Left lung (tissue), 10 donors: ENCODE results near the gene MRPS31. TPM values are rescaled to one million over a fixed set of nuclear protein-coding genes. Genes with fewer than 3 reads are reported as not detected.
"Not testable (repeated sequence)": the region's sequence is repeated elsewhere in the genome, so short reads cannot be mapped to it uniquely, and the experiment has no call there.

Source experiments
- ATAC-seq: fragments of 200-7000 bp; cut with Tn5 transposase; one replicate; pipeline ENCODE4 v1.9.1; 2020; ENCODE audit warnings: moderate library complexity
- DNase-seq, 4 donors: peaks; one replicate each; pipeline ENCODE4 v3.0.0-alpha.2; 2013 to 2020
- H3K27ac ChIP-seq, 2 donors: fragments of 200-600 bp; sonication (generic) in 1 of 2; one replicate each; pipeline versions ENCODE4 v1.5.0 to v1.8.0; 2020 to 2021
- H3K27me3 ChIP-seq, 2 donors: fragments of 200-600 bp; sonication (generic) in 1 of 2; one replicate each; pipeline versions ENCODE4 v1.5.0 to v1.8.0; 2020 to 2021
- H3K36me3 ChIP-seq, 2 donors: fragments of 200-600 bp; sonication (generic) in 1 of 2; one replicate each; pipeline versions ENCODE4 v1.5.0 to v1.8.0; 2020 to 2021
- H3K4me1 ChIP-seq, 2 donors: fragments of 200-600 bp; one replicate each; pipeline ENCODE4 v1.8.0; 2021
- H3K4me3 ChIP-seq, 2 donors: fragments of 200-600 bp; sonication (generic) in 1 of 2; one replicate each; pipeline versions ENCODE4 v1.5.0 to v1.8.0; 2020 to 2021; ENCODE audit warnings: mild to moderate bottlenecking in 1 of 2
- H3K9me3 ChIP-seq, 2 donors: fragments of 200-600 bp; sonication (generic) in 1 of 2; one replicate each; pipeline versions ENCODE4 v1.5.0 to v1.8.0; 2020 to 2021
- CTCF ChIP-seq, 2 donors: fragments of 200-600 bp; sonication (generic) in 1 of 2; IDR thresholded peaks; one replicate each; pipeline versions ENCODE4 v1.5.0 to v1.8.0; 2021; ENCODE audit warnings: antibody characterized with exemption in 2 of 2
- intact Hi-C, 2 donors: fragments of 100-400 bp; cut with DNase I; formaldehyde crosslinking; loops; one replicate each; pipeline versions ENCODE4 v1.11.2 to v1.14.2; 2022
- polyA plus RNA-seq, 6 donors: library from polyadenylated mRNA; unstranded; fragments of 120-200 nt; gene quantifications; one replicate each; pipeline ENCODE4 v1.2.1, GENCODE V29; 2013; ENCODE audit not compliant: insufficient read length in 6 of 6
- total RNA-seq, 2 donors: library from RNA; stranded (reverse); fragmentation: NEBNext Ultra II Directional; extraction: Animal tissue kit (Norgen Biotek cat#: 25700); gene quantifications; one replicate each; pipeline ENCODE4 v1.2.1, GENCODE V29; 2021
- donor health status: DM: no; HTN: yes; CAD: no.
- donor health status: DM: no; HTN: no; CAD: no.

The MRPS31 gene
- total and polyA plus RNA-seq, 8 donors, result 13.3 to 61.4 (median 46.1) TPM

GRCh38 chr13:40762849-40763248 lies 8.1 kb downstream of the MRPS31 start:
- Histone ChIP-seq H3K36me3 (peaks cover 0 to 53% of the 10 kb centered on the region in 2 donors), H3K4me1 (no peaks in the 10 kb centered on the region), H3K9me3 (no peaks in the 10 kb centered on the region), H3K27me3 (no peaks in the 10 kb centered on the region), H3K4me3 (no peak overlapping the region), H3K27ac (no peak overlapping the region)
- TF ChIP-seq CTCF (IDR thresholded peaks at IDR 0.05), result no peak
- DNase-seq (no peak), ATAC-seq (no peak)
- intact Hi-C loops, result no loop called here

DNA sequence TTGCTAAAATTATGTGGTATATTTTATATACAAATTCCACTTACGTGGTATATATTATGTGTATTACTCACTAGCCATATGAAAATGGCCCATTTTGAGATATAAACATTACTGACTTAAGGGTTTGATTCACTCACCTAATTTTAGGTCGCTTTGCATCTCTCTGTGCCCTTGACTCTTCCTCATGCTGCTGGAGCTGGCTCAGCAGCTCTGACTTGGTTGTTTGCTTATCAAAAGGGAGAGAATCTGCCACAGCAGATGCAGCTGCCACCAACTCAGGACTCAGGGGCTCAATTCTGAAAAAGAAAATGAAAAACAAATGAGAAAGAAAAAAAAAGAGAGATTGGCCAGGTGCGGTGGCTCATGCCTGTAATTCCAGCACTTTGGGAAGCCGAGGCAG lies 12.2 kb downstream of the MRPS31 start:
- no peak overlapping the region for H3K27ac ChIP-seq
- intact Hi-C loops, result no loop called here
- H3K4me1 ChIP-seq, result no peaks in the 10 kb centered on the region
- no peak for TF ChIP-seq CTCF (IDR thresholded peaks at IDR 0.05)
- H3K36me3 ChIP-seq, result peaks cover 0 to 69% of the 10 kb centered on the region in 2 donors
- H3K9me3 ChIP-seq, result no peaks in the 10 kb centered on the region
- H3K27me3 ChIP-seq, result no peaks in the 10 kb centered on the region
- ATAC-seq (no peak), DNase-seq (no peak)
- H3K4me3 ChIP-seq, result no peak overlapping the region

GRCh38 chr13:40756042-40756441 lies 14.9 kb downstream of the MRPS31 start:
- peaks cover 0 to 89% of the 10 kb centered on the region in 2 donors for H3K36me3 ChIP-seq
- TF ChIP-seq CTCF (IDR thresholded peaks at IDR 0.05), result no peak
- H3K27ac ChIP-seq, result no peak overlapping the region
- intact Hi-C loops, result no loop called here
- H3K27me3 ChIP-seq, result no peaks in the 10 kb centered on the region
- DNase-seq (no peak), ATAC-seq (no peak)
- no peak overlapping the region for H3K4me3 ChIP-seq
- no peaks in the 10 kb centered on the region for H3K4me1 ChIP-seq
- no peaks in the 10 kb centered on the region for H3K9me3 ChIP-seq

DNA sequence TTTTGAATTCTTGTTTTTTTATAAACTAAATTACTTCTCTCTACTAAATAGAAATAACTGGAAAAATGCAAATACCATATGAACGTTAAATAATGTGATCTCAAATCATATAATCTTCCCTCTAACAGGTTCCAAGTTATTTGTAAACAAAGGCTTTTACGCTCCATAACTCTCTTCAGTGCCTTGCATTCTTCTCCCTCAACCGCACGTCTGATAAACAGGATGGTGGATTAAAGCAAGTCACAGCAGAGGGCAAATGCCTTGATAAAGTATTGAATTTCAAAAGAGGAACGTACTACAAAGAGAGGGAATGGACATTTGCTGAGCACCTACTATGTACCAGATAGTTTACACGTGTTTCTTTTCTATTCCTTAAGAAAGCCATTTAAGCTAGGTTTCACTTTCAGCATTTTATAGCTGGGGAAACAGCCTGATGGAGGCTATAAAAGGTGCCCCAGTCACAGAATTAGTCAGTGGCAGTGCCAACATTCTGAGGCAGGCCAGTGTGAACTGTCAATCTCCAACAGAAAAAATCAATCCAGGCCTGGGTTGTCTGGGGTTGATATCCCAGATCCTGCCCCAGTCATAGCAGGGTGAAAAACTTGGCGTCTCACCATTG lies 15.8 kb downstream of the MRPS31 start:
- H3K9me3 ChIP-seq, result no peaks in the 10 kb centered on the region
- no peak for TF ChIP-seq CTCF (IDR thresholded peaks at IDR 0.05)
- no peaks in the 10 kb centered on the region for H3K27me3 ChIP-seq
- H3K36me3 ChIP-seq, result peaks cover 0 to 81% of the 10 kb centered on the region in 2 donors
- ATAC-seq, result no peak
- intact Hi-C loops, result no loop called here
- no peak overlapping the region for H3K27ac ChIP-seq
- no peak for DNase-seq
- no peak overlapping the region for H3K4me3 ChIP-seq
- no peaks in the 10 kb centered on the region for H3K4me1 ChIP-seq

GRCh38 chr13:40749327-40749726 lies 21.7 kb downstream of the MRPS31 start:
- H3K9me3 ChIP-seq, result no peaks in the 10 kb centered on the region
- no peak for ATAC-seq
- no peak for DNase-seq
- no peak overlapping the region for H3K4me3 ChIP-seq
- intact Hi-C loops, result no loop called here
- TF ChIP-seq CTCF (IDR thresholded peaks at IDR 0.05), result no peak
- no peak overlapping the region for H3K27ac ChIP-seq
- no peaks in the 10 kb centered on the region for H3K4me1 ChIP-seq
- H3K27me3 ChIP-seq, result no peaks in the 10 kb centered on the region
- peaks cover 0 to 65% of the 10 kb centered on the region in 2 donors for H3K36me3 ChIP-seq

- H3K27me3 ChIP-seq, ATAC-seq, H3K4me1 ChIP-seq, intact Hi-C loops, H3K9me3 ChIP-seq, DNase-seq, H3K4me3 ChIP-seq, H3K27ac ChIP-seq: not testable (repeated sequence)
- H3K36me3 ChIP-seq, result peaks cover 0 to 12% of the 10 kb centered on the region in 2 donors
Measured at GRCh38 chr13:40735232-40735548, 35.8 kb downstream of the MRPS31 start.

GRCh38 chr13:40734536-40735231 lies 36.3 kb downstream of the MRPS31 start:
- H3K27ac ChIP-seq, H3K4me1 ChIP-seq, H3K27me3 ChIP-seq, intact Hi-C loops, H3K9me3 ChIP-seq, H3K4me3 ChIP-seq, ATAC-seq, DNase-seq: not testable (repeated sequence)
- peaks cover 0 to 14% of the 10 kb centered on the region in 2 donors for H3K36me3 ChIP-seq
